B cell (primary cell): Measurements from ENCODE around the gene NLRP4. TPM values are rescaled to one million over a fixed set of nuclear protein-coding genes. Genes with fewer than 3 reads are reported as not detected.

Experiments used
- ATAC-seq: fragments of 200-7000 bp; cut with Tn5 transposase; one replicate; pipeline ENCODE4 v1.10.0; 2021; ENCODE audit warnings: low read depth, mild to moderate bottlenecking, moderate number of reproducible peaks, moderate library complexity
- CTCF ChIA-PET: fragments of 350-600 bp; sonication (Branson Sonifier 250); formaldehyde crosslinking; loops from one replicate; lab custom pipeline; 2021; ENCODE audit warnings: antibody characterized with exemption, inconsistent platforms; lab: Charles Lee
- POLR2A ChIA-PET: fragments of 350-600 bp; sonication (Branson Sonifier 250); formaldehyde crosslinking; loops from one replicate; lab custom pipeline; 2021; ENCODE audit warnings: antibody characterized with exemption; lab: Charles Lee
- DNase-seq: peaks from one replicate; pipeline ENCODE4 v3.0.0; 2013
- H2AFZ ChIP-seq: 2 replicates; pipeline ENCODE4 v1.6.1; 2012; ENCODE audit warnings: mild to moderate bottlenecking, low read depth, low read length; ENCODE audit not compliant: insufficient read depth, poor library complexity, severe bottlenecking
- H3K27ac ChIP-seq, 2 donors: 1 replicate in 1 of 2; 2 replicates in 1 of 2; pipeline ENCODE4 v1.5.1; 2012 to 2013; ENCODE audit warnings: low read length in 2 of 2, mild to moderate bottlenecking in 2 of 2, moderate library complexity in 1 of 2
- H3K27me3 ChIP-seq, 4 experiments: fragments of 200-600 bp in 1 of 4; sonication (generic) in 1 of 4; replicated peaks in 1 of 4; 1 replicate in 2 of 4; 2 replicates in 2 of 4; pipeline versions ENCODE4 v1.6.1 to v1.7.0; 2013 to 2016; ENCODE audit warnings: low read length in 3 of 4, mild to moderate bottlenecking in 2 of 4, mixed read lengths in 1 of 4, moderate library complexity in 1 of 4; ENCODE audit not compliant: insufficient read depth in 4 of 4, control insufficient read depth in 3 of 4; ENCODE audit errors: control extremely low read depth in 1 of 4
- H3K36me3 ChIP-seq, 2 experiments: replicated peaks in 1 of 2; 1 replicate in 1 of 2; 2 replicates in 1 of 2; pipeline versions ENCODE4 v1.6.1 to v1.7.1; 2013; ENCODE audit warnings: low read length in 1 of 2; ENCODE audit not compliant: insufficient read depth in 2 of 2, control insufficient read depth in 1 of 2; ENCODE audit errors: control extremely low read depth in 1 of 2, extremely low read depth in 1 of 2
- H3K4me1 ChIP-seq, 2 donors: fragments of 200-600 bp in 1 of 2; sonication (generic) in 1 of 2; 1 replicate in 1 of 2; 2 replicates in 1 of 2; pipeline versions ENCODE4 v1.5.1 to v1.6.1; 2013 to 2017; ENCODE audit warnings: low read length in 2 of 2; ENCODE audit not compliant: control insufficient read depth in 2 of 2, insufficient read depth in 2 of 2
- H3K4me2 ChIP-seq: replicated peaks from 2 replicates; pipeline ENCODE3; 2012; ENCODE audit warnings: mild to moderate bottlenecking, low read depth, low read length; ENCODE audit not compliant: poor library complexity, severe bottlenecking
- H3K4me3 ChIP-seq, 5 experiments: fragments of 200-600 bp in 1 of 5; sonication (generic) in 1 of 5; 1 replicate in 3 of 5; 2 replicates in 2 of 5; pipeline versions ENCODE4 v1.5.1 to v1.7.0; 2011 to 2016; ENCODE audit warnings: low read length in 4 of 5, mild to moderate bottlenecking in 4 of 5, low read depth in 2 of 5, control low read depth in 1 of 5, moderate library complexity in 1 of 5; ENCODE audit not compliant: insufficient read depth in 1 of 5; ENCODE audit errors: control extremely low read depth in 1 of 5, extremely low read depth in 1 of 5
- H3K79me2 ChIP-seq: fragments of 200-600 bp; sonication (generic); one replicate; pipeline ENCODE4 v1.6.0; 2016; ENCODE audit warnings: low read length; ENCODE audit not compliant: control insufficient read depth, insufficient read depth
- H3K9ac ChIP-seq: fragments of 200-600 bp; sonication (generic); 2 replicates; pipeline ENCODE4 v1.6.1; 2017; ENCODE audit warnings: mild to moderate bottlenecking, low read length, moderate library complexity
- H3K9me3 ChIP-seq, 3 donors: one replicate each; pipeline versions ENCODE4 v1.6.1 to v1.7.1; 2013; ENCODE audit warnings: low read length in 2 of 3; ENCODE audit not compliant: control insufficient read depth in 2 of 3, insufficient read depth in 1 of 3; ENCODE audit errors: control extremely low read depth in 1 of 3
- H4K20me1 ChIP-seq: 2 replicates; pipeline ENCODE4 v1.6.0; 2012; ENCODE audit warnings: mild to moderate bottlenecking, low read length; ENCODE audit not compliant: insufficient read depth, control insufficient read depth, poor library complexity, severe bottlenecking
- H3K27ac Mint-ChIP-seq: one replicate; pipeline ENCODE4 v1.8.0; 2021; ENCODE audit warnings: mixed read lengths
- H3K27me3 Mint-ChIP-seq: one replicate; pipeline ENCODE4 v1.8.0; 2021; ENCODE audit warnings: mixed read lengths
- H3K4me1 Mint-ChIP-seq: one replicate; pipeline ENCODE4 v1.8.0; 2021; ENCODE audit warnings: mixed read lengths
- H3K4me3 Mint-ChIP-seq: one replicate; pipeline ENCODE4 v1.8.0; 2021; ENCODE audit warnings: mixed read lengths
- H3K9me3 Mint-ChIP-seq: one replicate; pipeline ENCODE4 v1.8.0; 2022; ENCODE audit warnings: mixed read lengths; ENCODE audit not compliant: insufficient read depth
- EZH2 ChIP-seq: IDR thresholded peaks from 2 replicates; pipeline ENCODE4 v1.6.1; 2012; ENCODE audit warnings: borderline replicate concordance, low read depth, mild to moderate bottlenecking, moderate library complexity, low read length; ENCODE audit not compliant: insufficient read depth, poor library complexity, severe bottlenecking
- WGBS: methylation state at CpG from one replicate; pipeline ENCODE4 v1.1.5; 2013; ENCODE audit warnings: missing lambda C conversion rate; ENCODE audit not compliant: insufficient coverage; 5-methylcytosine and 5-hydroxymethylcytosine counted together
- intact Hi-C: fragments of 100-400 bp; cut with micrococcal nuclease; formaldehyde crosslinking; loops from one replicate; pipeline ENCODE4 v1.10.0; 2022
- polyA plus RNA-seq: library from polyadenylated mRNA; depleted of rRNA; stranded (reverse); fragments of >200 nt; gene quantifications from 2 replicates; pipeline ENCODE4 v1.2.3, GENCODE V29; 2012
- total RNA-seq, 2 donors: library from RNA; stranded (reverse); fragments of 120-200 nt in 1 of 2; gene quantifications; 1 replicate in 1 of 2; 2 replicates in 1 of 2; pipeline versions ENCODE4 v1.2.3 to v1.2.4, GENCODE V29; 2013 to 2022
- TF ChIP-seq, protein P1 (sequence below): fragments of 200-600 bp; IDR thresholded peaks from one replicate; pipeline ENCODE4 v1.8.0; 2022; ENCODE audit warnings: antibody characterized with exemption, mild to moderate bottlenecking

NLRP4 gene
- total and polyA plus RNA-seq, 2 donors (not counting 1 experiment from before 2014, with no cell fraction given), result 0.15 to 1.3 TPM

- ChIA-PET CTCF (no interaction called here), POLR2A (no interaction called here)
- Mint-ChIP-seq H3K4me3 (no peak overlapping the region), H3K27me3 (peaks cover 4% of the 10 kb centered on the region), H3K27ac (no peak overlapping the region), H3K9me3 (peaks cover 3% of the 10 kb centered on the region), H3K4me1 (no peaks in the 10 kb centered on the region)
- H3K9ac ChIP-seq, result no peak overlapping the region
- H3K9me3 ChIP-seq, result peaks cover 0 to 5% (median 0%) of the 10 kb centered on the region in 3 donors
- H3K4me1 ChIP-seq, result no peaks in the 10 kb centered on the region
- H2AFZ ChIP-seq, result no peak overlapping the region
- no peaks in the 10 kb centered on the region for H3K79me2 ChIP-seq
- H3K36me3 ChIP-seq, result no peaks in the 10 kb centered on the region
- TF ChIP-seq, protein P1, sequence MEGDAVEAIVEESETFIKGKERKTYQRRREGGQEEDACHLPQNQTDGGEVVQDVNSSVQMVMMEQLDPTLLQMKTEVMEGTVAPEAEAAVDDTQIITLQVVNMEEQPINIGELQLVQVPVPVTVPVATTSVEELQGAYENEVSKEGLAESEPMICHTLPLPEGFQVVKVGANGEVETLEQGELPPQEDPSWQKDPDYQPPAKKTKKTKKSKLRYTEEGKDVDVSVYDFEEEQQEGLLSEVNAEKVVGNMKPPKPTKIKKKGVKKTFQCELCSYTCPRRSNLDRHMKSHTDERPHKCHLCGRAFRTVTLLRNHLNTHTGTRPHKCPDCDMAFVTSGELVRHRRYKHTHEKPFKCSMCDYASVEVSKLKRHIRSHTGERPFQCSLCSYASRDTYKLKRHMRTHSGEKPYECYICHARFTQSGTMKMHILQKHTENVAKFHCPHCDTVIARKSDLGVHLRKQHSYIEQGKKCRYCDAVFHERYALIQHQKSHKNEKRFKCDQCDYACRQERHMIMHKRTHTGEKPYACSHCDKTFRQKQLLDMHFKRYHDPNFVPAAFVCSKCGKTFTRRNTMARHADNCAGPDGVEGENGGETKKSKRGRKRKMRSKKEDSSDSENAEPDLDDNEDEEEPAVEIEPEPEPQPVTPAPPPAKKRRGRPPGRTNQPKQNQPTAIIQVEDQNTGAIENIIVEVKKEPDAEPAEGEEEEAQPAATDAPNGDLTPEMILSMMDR, result no peak
- no peak for TF ChIP-seq EZH2
- intact Hi-C loops, result no loop called here
- no peak overlapping the region for H3K4me3 ChIP-seq
- H3K4me2 ChIP-seq, result no peak overlapping the region
- H3K27ac ChIP-seq, result no peak overlapping the region
- WGBS, result 67% methylated on average over 3 of the region's 3 CpGs
- ATAC-seq, result no peak
- H3K27me3 ChIP-seq, result no peaks in the 10 kb centered on the region
- no peaks in the 10 kb centered on the region for H4K20me1 ChIP-seq
- DNase-seq, result no peak
Observed at GRCh38 chr19:55866521-55866920, 30.2 kb downstream of the NLRP4 start.

- 83% methylated on average over 7 of the region's 7 CpGs for WGBS
- intact Hi-C loops, result no loop called here
- Mint-ChIP-seq H3K4me1 (no peaks in the 10 kb centered on the region), H3K27ac (no peak overlapping the region), H3K4me3 (no peak overlapping the region), H3K9me3 (peaks cover 3% of the 10 kb centered on the region), H3K27me3 (peaks cover 4% of the 10 kb centered on the region)
- no peaks in the 10 kb centered on the region for H3K4me1 ChIP-seq
- H3K27ac ChIP-seq, result no peak overlapping the region
- TF ChIP-seq EZH2, result no peak
- TF ChIP-seq, protein P1, result no peak
- no peak overlapping the region for H3K4me3 ChIP-seq
- ATAC-seq, result no peak
- POLR2A ChIA-PET, result no interaction called here
- no peaks in the 10 kb centered on the region for H4K20me1 ChIP-seq
- H3K9me3 ChIP-seq, result peaks cover 0 to 5% (median 0%) of the 10 kb centered on the region in 3 donors
- H3K36me3 ChIP-seq, result no peaks in the 10 kb centered on the region
- no peak overlapping the region for H2AFZ ChIP-seq
- H3K79me2 ChIP-seq, result no peaks in the 10 kb centered on the region
- H3K4me2 ChIP-seq, result no peak overlapping the region
- DNase-seq, result no peak
- H3K27me3 ChIP-seq, result no peaks in the 10 kb centered on the region
- H3K9ac ChIP-seq, result no peak overlapping the region
- CTCF ChIA-PET, result no interaction called here
Observed at GRCh38 chr19:55867101-55867500, 30.8 kb downstream of the NLRP4 start.
